GM12892 (cell line): Measurements from ENCODE around the gene PLAU. TPM values are rescaled to one million over a fixed set of nuclear protein-coding genes. Genes with fewer than 3 reads are reported as not detected.
A peak's percentile ranks its signal among the peaks of the same experiment; 100 is the strongest.

Experiments
- DNase-seq: peaks from one replicate; pipeline ENCODE4 v3.0.0; 2011; ENCODE audit not compliant: insufficient read length
- FAIRE-seq: peaks from 2 replicates; lab custom pipeline; 2011; peaks lifted over from hg19 to GRCh38; lab: Jason Lieb, UNC
- POLR2A ChIP-seq: IDR thresholded peaks from 2 replicates; pipeline ENCODE4 v1.6.1; 2011; ENCODE audit warnings: low read depth, low read length, control low read depth
- POLR2AphosphoS5 ChIP-seq: IDR thresholded peaks from 2 replicates; pipeline ENCODE4 v1.6.1; 2011; ENCODE audit warnings: low read depth, low read length, control low read depth
- TAF1 ChIP-seq: IDR thresholded peaks from 2 replicates; pipeline ENCODE4 v1.6.1; 2011; ENCODE audit warnings: low read depth, mild to moderate bottlenecking, control low read depth, low read length, borderline replicate concordance
- polyA plus RNA-seq: library from polyadenylated mRNA; unstranded; fragments of >200 nt; gene quantifications from one replicate; pipeline ENCODE4 v1.2.1, GENCODE V29; 2012; ENCODE audit warnings: missing spikeins, inconsistent platforms; ENCODE audit not compliant: missing spikeins

Gene PLAU
- polyA plus RNA-seq, result 4.9 TPM

- DNase-seq (peak; percentile 66), FAIRE-seq (no peak)
- TF ChIP-seq POLR2A (no peak), POLR2AphosphoS5 (no peak), TAF1 (no peak)
These were observed at the start of gene PLAU for GRCh38 chr10:73910764-73911552. PLAU (plus strand) TSS chr10:73911132; CDS start chr10:73911556, 424 bp downstream.

GRCh38 chr10:73862011-73862410, 48.9 kb upstream of the PLAU start:
- no peak for TF ChIP-seq POLR2A
- TF ChIP-seq POLR2AphosphoS5, result no peak
- TF ChIP-seq TAF1, result no peak
- FAIRE-seq, result no peak
- DNase-seq, result no peak

GRCh38 chr10:73863039-73863817, 47.7 kb upstream of the PLAU start:
- TF ChIP-seq POLR2A, result no peak
- TF ChIP-seq TAF1, result no peak
- TF ChIP-seq POLR2AphosphoS5, result no peak
- DNase-seq (no peak), FAIRE-seq (no peak)

- DNase-seq (no peak), FAIRE-seq (no peak)
- no peak for TF ChIP-seq POLR2A
- TF ChIP-seq POLR2AphosphoS5, result no peak
- TF ChIP-seq TAF1, result no peak
These were observed 46.7 kb upstream of the PLAU start for GRCh38 chr10:73864229-73864628.

- DNase-seq, result no peak
- TF ChIP-seq POLR2A (no peak), TAF1 (no peak), POLR2AphosphoS5 (no peak)
- FAIRE-seq, result no peak
These were observed 45.8 kb upstream of the PLAU start for GRCh38 chr10:73865107-73865458.

- TF ChIP-seq POLR2AphosphoS5, result 0 out of 2 replicates have a peak, but pooled peaks have one; percentile 34
- TF ChIP-seq POLR2A, result no peak; the same call in none of the 2 replicates
- FAIRE-seq (peak; percentile 96), DNase-seq (peak; percentile 75)
These were observed 45.2 kb upstream of the PLAU start for GRCh38 chr10:73865459-73866442.

GRCh38 chr10:73866621-73867020, 44.3 kb upstream of the PLAU start:
- no peak for TF ChIP-seq POLR2AphosphoS5
- TF ChIP-seq POLR2A, result no peak
- no peak for TF ChIP-seq TAF1
- DNase-seq, result no peak
- FAIRE-seq, result peak; percentile 9

GRCh38 chr10:73867126-73867807, 43.7 kb upstream of the PLAU start:
- no peak for TF ChIP-seq TAF1
- no peak for TF ChIP-seq POLR2A
- no peak for TF ChIP-seq POLR2AphosphoS5
- FAIRE-seq, result no peak
- no peak for DNase-seq

- no peak for TF ChIP-seq POLR2AphosphoS5
- no peak for TF ChIP-seq TAF1
- TF ChIP-seq POLR2A, result no peak
- FAIRE-seq (no peak), DNase-seq (no peak)
These were observed 42.9 kb upstream of the PLAU start for GRCh38 chr10:73867871-73868631.

GRCh38 chr10:73868655-73869195, 42.2 kb upstream of the PLAU start:
- no peak for TF ChIP-seq POLR2A
- no peak for FAIRE-seq
- DNase-seq, result no peak
